Right lobe of liver (tissue), 4 donors: ENCODE results near the gene RPS29.

ENCODE experiments used
- CTCF ChIP-seq, 4 donors: fragments of 200-600 bp in 3 of 4; fragments of 450-650 bp in 1 of 4; IDR thresholded peaks; one replicate each; pipeline versions ENCODE4 v1.5.1 to v1.8.0; 2016 to 2022; ENCODE audit warnings: antibody characterized with exemption in 4 of 4, mild to moderate bottlenecking in 2 of 4
- POLR2A ChIP-seq: fragments of 450-650 bp; IDR thresholded peaks from one replicate; pipeline ENCODE4 v1.6.1; 2017; ENCODE audit warnings: antibody characterized with exemption, mild to moderate bottlenecking
- donor health status: DM: no; HTN: no; CAD: no.
- donor health status: DM: no; HTN: no; CAD: no.
- donor health status: DM: no; HTN: yes; CAD: no.

- no peak for TF ChIP-seq CTCF (IDR thresholded peaks at IDR 0.05)
- no peak for TF ChIP-seq POLR2A
Measured at GRCh38 chr14:49617852-49618519, 31.8 kb upstream of the RPS29 start.
